HK-2 (cell line): ENCODE data around the gene IFIT1B.

ENCODE experiments used
- DNase-seq: peaks from one replicate; pipeline ENCODE4 v3.0.0-alpha.2; 2018; ENCODE audit not compliant: unreplicated experiment

The IFIT1B gene

DNA sequence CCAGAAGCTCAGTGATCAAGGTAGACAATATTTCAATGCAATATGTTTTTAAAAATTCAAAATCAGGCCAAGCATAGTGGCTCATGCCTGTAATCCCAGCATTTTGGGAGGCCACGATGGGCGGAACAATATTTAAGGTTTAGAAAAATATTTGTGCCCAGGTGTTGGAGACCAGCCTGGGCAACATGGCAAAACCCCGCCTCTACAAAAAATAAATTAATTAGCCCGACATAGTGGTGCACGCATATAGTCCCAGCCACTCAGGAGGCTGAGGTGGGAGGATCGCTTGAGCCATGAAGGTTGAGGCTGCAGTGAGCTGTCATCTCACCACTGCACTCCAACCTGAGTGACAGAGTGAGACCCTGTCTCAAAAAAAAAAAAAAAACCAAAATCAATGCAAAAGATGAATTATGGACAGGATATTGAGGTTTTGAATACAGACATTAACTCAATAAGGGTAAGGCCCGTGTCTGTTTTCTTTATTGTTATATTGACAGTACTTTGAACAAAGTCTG, 35.6 kb downstream of the IFIT1B start:
- DNase-seq = no peak

DNA sequence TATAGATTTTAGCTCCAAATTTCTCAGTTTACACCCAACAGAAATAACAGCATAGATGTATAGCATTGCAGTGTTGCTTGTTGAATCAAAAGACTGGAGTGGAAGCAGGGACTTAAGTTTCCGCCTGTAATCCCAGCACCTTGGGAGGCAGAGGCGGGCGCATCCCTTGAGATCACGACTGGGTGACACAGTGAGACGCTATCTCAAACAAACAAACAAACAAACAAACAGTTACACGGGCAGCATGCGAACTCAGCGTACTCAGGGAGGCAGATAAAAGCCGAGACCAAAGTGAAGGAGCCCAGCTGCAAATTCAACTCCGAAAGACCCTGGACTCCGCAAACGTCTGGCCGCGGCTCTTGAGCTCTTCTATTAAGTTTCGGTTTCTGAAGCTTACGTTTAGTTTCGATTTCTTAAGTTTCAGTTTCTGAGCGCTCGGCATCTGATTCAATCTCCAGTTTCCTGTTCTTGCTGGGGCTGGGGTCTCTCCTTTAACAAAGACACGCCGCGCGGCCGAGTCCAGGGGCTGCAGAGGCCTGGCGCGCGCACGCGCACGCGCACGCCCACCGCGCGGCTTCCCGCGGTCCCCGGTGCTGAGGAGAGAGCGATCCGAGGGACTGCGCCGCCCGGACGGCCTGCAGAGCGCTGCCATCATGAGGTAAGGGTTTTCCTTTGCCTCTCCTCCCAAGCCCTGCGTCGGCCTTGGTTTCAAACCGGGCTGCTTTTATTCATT, 36.5 kb downstream of the IFIT1B start, which contains the start of gene IFIT5:
Gene IFIT5 (plus strand): TSS at position 423 of the 733 bp plus-strand sequence. CDS start 231 bp downstream, at position 654.
- peak; percentile 75 for DNase-seq

- DNase-seq = peak; percentile 67
These were observed 37.3 kb downstream of the IFIT1B start for GRCh38 chr10:89414879-89415821.

- DNase-seq = no peak
These were observed 38.6 kb downstream of the IFIT1B start for GRCh38 chr10:89416465-89416864.

DNA sequence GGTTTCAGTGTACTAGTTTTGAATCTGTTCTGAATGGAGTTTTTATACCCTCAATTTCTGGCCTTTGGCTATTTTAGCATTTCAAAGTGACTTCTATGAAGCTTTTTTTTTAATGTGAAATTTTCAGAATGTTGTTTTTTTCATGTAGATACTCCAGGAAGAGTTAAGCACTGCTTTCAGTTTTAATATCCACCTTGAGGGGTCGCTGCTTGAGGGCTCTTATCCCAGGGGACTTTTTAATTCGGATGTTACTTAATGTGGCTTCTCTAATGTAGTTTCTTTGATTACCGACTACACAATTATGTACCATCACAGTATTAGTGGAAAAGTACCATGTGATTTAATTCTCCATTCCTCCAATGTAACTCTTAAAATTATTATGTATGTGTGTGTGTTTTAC, 41.7 kb downstream of the IFIT1B start:
- DNase-seq = no peak

DNA sequence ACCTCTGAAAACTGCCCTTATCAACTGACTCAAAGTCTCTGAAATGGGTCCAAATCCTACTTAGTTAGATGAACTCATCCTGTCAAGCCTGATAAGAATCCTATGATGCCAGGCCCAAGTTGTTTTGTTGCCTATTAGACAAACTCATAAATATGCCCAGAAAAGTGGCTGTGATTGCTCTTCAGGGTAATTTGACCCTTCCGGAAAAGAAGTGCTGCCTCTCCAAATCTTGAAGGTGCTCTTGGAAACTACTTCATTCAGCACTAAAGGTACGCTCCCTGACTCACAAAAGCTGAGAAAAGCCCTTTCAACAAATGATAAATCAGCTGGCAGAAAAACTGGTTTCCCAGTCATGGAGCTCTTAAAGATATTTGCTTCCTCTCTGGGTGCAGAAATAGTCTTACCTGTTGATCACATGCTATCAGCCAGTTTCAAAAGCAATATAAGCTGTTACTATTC, 43.2 kb downstream of the IFIT1B start:
- no peak for DNase-seq

DNA sequence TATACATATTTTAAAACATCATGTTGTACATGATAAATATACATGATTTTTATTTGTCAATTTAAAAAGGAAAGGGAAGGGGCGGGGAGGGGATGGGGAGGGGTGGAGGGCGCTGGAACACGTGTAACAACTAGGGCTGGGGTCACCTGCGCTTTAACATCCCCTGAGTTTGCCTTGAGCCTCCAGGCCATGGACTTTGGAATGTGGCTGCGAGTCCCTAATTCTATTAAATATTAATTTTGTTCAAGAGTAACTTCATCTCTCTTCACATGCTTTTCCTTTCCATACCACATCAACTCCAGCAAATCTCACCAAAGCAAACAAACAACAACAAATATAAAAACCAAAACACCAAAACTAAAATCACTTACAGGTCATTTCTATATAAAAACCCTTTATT, 47.1 kb downstream of the IFIT1B start:
- no peak for DNase-seq

DNA sequence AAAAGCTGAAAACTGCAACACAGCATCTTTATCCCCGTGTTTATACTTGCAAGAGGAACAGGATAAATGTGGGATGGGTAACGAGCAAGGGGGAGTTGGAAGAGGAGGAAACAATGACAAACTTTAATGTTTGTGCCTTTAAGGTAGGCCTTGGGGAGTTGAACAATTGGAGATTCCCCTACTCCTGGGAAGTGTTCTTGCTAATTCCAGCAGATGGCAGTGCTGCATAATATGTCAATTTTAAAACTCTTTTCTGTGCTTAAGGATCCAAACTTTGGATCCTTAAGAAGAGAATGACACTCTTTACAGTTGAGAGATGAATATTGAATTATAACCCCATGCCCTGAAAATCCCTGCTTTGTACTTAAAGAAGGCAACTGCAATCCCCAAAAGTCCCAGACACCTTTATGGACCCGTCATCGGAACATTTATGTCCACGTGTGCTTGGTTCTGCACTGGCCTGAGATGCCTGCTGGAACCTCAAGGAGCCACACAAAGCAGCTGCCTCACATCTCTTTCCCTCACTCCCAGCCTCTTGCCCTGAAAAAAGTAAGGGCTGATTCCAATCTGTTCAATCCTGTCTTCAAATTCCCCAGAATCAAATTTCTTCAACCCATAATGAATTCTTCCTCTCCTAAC, 48.5 kb downstream of the IFIT1B start:
- peak; percentile 25 for DNase-seq

DNA sequence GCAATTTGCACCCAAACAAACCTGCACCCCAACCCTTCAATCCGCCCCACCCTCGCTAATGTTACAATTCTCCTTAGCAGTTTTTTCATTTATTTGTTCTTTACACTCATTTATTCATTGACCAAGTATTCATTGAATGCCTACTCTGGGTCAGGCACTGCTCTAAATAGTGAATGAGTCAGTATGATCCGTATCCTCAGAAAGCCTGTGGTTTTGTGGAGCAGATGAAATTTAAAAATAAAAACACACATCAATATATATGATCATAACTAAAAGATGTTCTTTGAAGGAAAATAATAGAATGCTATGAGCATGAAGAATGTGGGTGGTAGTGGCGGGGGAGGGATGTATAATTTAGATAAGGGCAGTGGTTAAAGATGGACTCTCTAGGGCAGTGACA, 49.8 kb downstream of the IFIT1B start:
- DNase-seq = no peak

DNA sequence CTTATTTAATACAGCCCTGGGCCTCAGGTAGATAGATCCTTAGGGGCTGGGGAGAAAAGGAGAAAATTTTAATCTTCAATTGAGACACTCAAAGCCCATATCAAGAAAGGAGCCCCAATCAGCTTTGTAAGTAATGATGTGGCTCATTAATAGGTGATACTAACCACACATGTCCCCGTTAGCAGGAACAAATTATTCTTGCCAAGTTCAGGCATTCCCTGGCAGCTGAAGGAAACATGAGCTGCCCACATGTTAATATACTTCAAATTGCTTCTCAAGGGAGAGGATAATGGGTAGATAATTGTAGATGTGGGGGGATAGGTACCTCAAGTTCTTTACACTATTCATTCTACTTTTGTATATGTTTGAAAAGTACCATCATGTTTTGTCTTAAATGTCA, 51.0 kb downstream of the IFIT1B start:
- DNase-seq = no peak

DNA sequence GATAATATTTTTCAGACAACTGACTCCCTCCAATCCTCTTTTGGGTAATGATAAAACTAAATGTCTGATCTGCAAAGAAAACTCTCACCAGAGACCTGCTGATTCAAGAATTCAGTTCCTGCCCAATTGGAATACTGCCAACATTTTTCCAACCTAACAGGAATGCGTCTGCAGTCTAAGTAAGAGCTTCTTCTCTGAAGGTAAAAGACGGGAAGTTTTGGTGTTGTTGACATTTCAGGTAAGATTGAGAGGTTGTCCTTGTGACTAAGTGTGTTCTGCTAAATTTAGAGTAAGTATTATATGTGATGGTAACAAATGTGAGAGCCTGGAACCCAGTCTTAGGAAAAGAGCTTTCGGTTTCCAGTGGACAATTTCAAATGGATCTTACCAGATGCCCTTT, 54.1 kb downstream of the IFIT1B start:
- peak; percentile 26 for DNase-seq
